Progenitor cell of endocrine pancreas (in vitro differentiated cells): Measurements from ENCODE around the gene PHACTR1. TPM values are rescaled to one million over a fixed set of nuclear protein-coding genes. Genes with fewer than 3 reads are reported as not detected.

Experiments used
- DNase-seq: peaks from one replicate; pipeline ENCODE4 v3.0.0; 2021; ENCODE audit warnings: low spot score; ENCODE audit not compliant: unreplicated experiment
- H3K27ac Mint-ChIP-seq: 2 replicates; pipeline ENCODE4 v1.8.0; 2021; ENCODE audit warnings: mild to moderate bottlenecking, moderate library complexity, mixed read lengths
- H3K27me3 Mint-ChIP-seq: 2 replicates; pipeline ENCODE4 v1.8.0; 2021; ENCODE audit warnings: mixed read lengths
- H3K36me3 Mint-ChIP-seq: 2 replicates; pipeline ENCODE4 v1.8.0; 2022; ENCODE audit warnings: mixed read lengths; ENCODE audit not compliant: insufficient read depth
- H3K4me1 Mint-ChIP-seq: 2 replicates; pipeline ENCODE4 v1.8.0; 2021; ENCODE audit warnings: low read depth, mixed read lengths
- H3K4me3 Mint-ChIP-seq: 2 replicates; pipeline ENCODE4 v1.8.0; 2021; ENCODE audit warnings: low read depth, mild to moderate bottlenecking, moderate library complexity, mixed read lengths
- H3K9me3 Mint-ChIP-seq: 2 replicates; pipeline ENCODE4 v1.8.0; 2021; ENCODE audit warnings: low read depth, mixed read lengths
- total RNA-seq: library from RNA; stranded (reverse); gene quantifications from 2 replicates; pipeline ENCODE4 v1.2.1, GENCODE V29; 2021
- TF ChIP-seq, protein P1 (sequence below): fragments of 200-600 bp; sonication (generic); IDR thresholded peaks from one replicate; pipeline ENCODE4 v1.5.0; 2021; ENCODE audit warnings: antibody characterized with exemption, mild to moderate bottlenecking; ENCODE audit not compliant: unreplicated experiment

The PHACTR1 gene
- total RNA-seq, 1 donor from 2014 or later: 8.6 TPM

DNA sequence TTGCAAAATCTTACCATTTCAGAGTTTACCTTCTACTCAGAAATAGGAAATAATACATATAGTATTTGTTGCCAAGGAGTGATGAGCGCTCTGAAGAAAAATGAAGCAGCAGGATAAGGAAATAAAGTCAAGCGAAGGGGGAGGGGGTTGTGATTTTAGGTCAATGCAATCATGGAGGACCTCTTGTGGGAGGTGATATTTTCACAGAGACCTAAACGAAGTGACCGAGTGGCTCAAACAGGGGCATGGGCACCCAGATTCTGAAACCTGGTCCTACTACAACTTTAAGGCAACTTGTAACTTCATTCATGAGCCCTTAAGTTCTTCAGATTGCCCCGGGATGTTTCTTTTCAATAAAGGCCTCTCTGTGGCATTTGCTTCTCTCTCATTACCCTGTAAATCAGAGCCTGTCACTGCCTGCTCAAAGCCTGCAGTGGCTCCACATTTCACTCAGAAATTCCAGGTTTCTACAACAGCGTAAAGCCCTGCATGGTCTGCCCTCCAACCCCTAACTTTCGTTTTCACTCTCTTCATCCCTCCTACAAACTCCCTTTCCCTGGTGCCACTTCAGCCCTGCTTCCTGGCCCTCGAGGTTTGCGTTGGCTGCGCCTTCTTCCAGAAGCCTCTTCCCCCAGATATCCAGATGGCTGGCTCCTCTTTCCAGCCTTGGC lies 449.1 kb downstream of the PHACTR1 start:
- TF ChIP-seq, protein P1, sequence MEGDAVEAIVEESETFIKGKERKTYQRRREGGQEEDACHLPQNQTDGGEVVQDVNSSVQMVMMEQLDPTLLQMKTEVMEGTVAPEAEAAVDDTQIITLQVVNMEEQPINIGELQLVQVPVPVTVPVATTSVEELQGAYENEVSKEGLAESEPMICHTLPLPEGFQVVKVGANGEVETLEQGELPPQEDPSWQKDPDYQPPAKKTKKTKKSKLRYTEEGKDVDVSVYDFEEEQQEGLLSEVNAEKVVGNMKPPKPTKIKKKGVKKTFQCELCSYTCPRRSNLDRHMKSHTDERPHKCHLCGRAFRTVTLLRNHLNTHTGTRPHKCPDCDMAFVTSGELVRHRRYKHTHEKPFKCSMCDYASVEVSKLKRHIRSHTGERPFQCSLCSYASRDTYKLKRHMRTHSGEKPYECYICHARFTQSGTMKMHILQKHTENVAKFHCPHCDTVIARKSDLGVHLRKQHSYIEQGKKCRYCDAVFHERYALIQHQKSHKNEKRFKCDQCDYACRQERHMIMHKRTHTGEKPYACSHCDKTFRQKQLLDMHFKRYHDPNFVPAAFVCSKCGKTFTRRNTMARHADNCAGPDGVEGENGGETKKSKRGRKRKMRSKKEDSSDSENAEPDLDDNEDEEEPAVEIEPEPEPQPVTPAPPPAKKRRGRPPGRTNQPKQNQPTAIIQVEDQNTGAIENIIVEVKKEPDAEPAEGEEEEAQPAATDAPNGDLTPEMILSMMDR: no peak
- Mint-ChIP-seq H3K9me3 (no peaks in the 10 kb centered on the region), H3K4me3 (no peak overlapping the region), H3K27me3 (peaks cover 4% of the 10 kb centered on the region), H3K27ac (peak overlapping the region; percentile 38), H3K4me1 (peaks cover 17% of the 10 kb centered on the region), H3K36me3 (no peaks in the 10 kb centered on the region)
- DNase-seq: no peak

DNA sequence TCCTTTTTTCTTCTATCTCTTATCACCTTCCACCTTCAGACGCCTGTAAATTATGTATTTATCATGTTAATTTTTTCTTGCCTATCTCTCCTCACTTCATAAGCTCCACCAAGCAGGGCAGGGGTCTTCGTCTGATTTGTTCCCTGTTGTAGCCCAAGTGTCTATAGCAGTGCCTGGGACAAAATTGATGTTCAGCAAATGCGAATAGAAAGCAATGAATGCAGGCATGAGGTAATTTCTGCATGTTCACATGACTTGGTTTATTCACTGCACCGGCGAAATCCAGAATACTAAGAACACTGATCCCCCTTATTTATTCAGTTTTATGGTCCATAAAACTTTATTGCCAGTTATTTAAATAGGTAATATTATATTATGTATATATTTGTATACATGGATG lies 449.7 kb downstream of the PHACTR1 start:
- peaks cover 17% of the 10 kb centered on the region for H3K4me1 Mint-ChIP-seq
- no peak overlapping the region for H3K4me3 Mint-ChIP-seq
- H3K36me3 Mint-ChIP-seq: no peaks in the 10 kb centered on the region
- no peaks in the 10 kb centered on the region for H3K9me3 Mint-ChIP-seq
- no peak for DNase-seq
- peak overlapping the region; percentile 38 for H3K27ac Mint-ChIP-seq
- TF ChIP-seq, protein P1: no peak
- H3K27me3 Mint-ChIP-seq: peaks cover 4% of the 10 kb centered on the region

DNA sequence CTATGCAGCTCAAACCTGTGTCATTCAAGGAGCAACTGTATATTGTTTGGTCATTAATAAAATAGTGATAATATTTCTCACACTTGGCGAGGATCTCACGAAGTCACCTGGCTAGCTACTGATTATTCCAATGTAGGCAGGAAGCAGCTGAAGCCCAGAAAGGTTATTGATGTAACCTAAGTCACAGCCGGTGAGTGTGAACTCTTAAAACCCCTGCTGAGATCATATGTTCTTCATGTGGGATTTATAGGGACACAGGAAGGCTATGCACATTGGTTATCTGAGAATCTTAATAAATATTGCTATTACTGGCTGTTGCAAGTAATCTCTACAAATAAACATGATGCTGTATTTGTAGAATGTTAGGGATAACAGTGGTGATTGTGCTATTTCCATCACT lies 450.3 kb downstream of the PHACTR1 start:
- Mint-ChIP-seq H3K9me3 (no peaks in the 10 kb centered on the region), H3K27me3 (peaks cover 4% of the 10 kb centered on the region), H3K27ac (no peak overlapping the region), H3K4me1 (peaks cover 17% of the 10 kb centered on the region), H3K36me3 (no peaks in the 10 kb centered on the region), H3K4me3 (no peak overlapping the region)
- TF ChIP-seq, protein P1: no peak
- DNase-seq: no peak

DNA sequence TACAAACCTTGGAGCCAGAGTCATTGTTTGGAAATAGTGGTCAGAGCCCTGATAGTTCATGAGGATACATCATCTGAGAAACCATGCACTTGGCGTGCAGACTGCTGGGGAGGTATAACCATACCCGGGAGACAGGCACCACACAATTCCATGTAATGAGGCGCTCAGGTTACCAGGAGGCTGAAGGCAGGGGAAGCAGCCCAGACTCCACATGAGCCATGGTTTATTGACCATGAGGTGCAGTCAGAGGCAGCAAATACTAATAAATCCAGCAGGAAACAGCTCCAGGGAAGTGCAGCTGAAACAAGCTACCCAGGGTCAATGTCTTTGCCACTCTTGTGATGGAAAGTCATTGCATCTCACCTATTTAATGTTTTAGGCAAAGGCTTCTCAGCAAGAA lies 455.7 kb downstream of the PHACTR1 start:
- no peak overlapping the region for H3K4me3 Mint-ChIP-seq
- no peaks in the 10 kb centered on the region for H3K9me3 Mint-ChIP-seq
- no peak overlapping the region for H3K27ac Mint-ChIP-seq
- peaks cover 1% of the 10 kb centered on the region for H3K4me1 Mint-ChIP-seq
- TF ChIP-seq, protein P1: no peak
- H3K36me3 Mint-ChIP-seq: no peaks in the 10 kb centered on the region
- no peak for DNase-seq
- peaks cover 14% of the 10 kb centered on the region for H3K27me3 Mint-ChIP-seq

DNA sequence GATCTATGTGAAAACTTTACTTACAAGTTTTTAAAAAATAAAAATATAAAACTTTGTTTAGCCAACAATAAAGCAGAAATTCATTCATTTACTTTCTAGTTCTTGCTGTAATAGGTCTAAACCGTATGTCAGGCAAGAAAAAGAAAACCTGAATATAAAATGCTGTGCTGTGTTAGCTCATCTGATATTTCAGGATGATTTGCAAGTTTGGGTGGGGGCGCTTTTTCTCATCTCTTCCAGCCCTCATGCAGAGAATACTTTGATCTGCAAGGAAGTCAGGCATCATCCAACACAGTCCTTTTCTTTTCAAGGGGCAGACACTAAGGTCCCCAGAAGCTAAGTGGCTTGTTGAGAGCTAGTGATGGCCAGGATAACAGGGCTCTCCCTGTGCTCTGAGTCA lies 458.5 kb downstream of the PHACTR1 start:
- no peaks in the 10 kb centered on the region for H3K9me3 Mint-ChIP-seq
- no peaks in the 10 kb centered on the region for H3K36me3 Mint-ChIP-seq
- no peak for DNase-seq
- no peak overlapping the region for H3K4me3 Mint-ChIP-seq
- TF ChIP-seq, protein P1: no peak
- peaks cover 10% of the 10 kb centered on the region for H3K27me3 Mint-ChIP-seq
- H3K4me1 Mint-ChIP-seq: no peaks in the 10 kb centered on the region
- no peak overlapping the region for H3K27ac Mint-ChIP-seq
